ENCODE results near the gene DNAAF1. TPM values are rescaled to one million over a fixed set of nuclear protein-coding genes. Genes with fewer than 3 reads are reported as not detected.
"Not testable (repeated sequence)": the region's sequence is repeated elsewhere in the genome, so short reads cannot be mapped to it uniquely, and the experiment has no call there.

DNAAF1 gene
- polyA plus RNA-seq, 1 of the 3 experiments (the other 2 are of a cell fraction): 0.35 TPM

- CTCF ChIA-PET: not testable (repeated sequence)
- 94% methylated on average over 3 of the region's 3 CpGs for WGBS (ENCODE audit: low lambda C conversion rate)
- H4K20me1 ChIP-seq (ENCODE audit: insufficient read depth): peaks cover 57% of the 10 kb centered on the region
Observed at GRCh38 chr16:84111949-84112348, 33.2 kb upstream of the DNAAF1 start.

GRCh38 chr16:84115919-84116719 lies 29.0 kb upstream of the DNAAF1 start:
- Histone ChIP-seq H3K4me1 (ENCODE audit: control insufficient read depth in 1 of 2, insufficient read depth in 2 of 2, low read depth in 1 of 2, low read length in 1 of 2) (peaks cover 7 to 11% of the 10 kb centered on the region in 2 experiments; a peak in 3 of 4 replicates), H3K9ac (peak overlapping the region; percentile 92), H3K9me2 (no peaks in the 10 kb centered on the region), H3K4me3 (ENCODE audit: low read depth in 2 of 2, low read length in 1 of 2) (peak overlapping the region; percentile 88 to 93), H3K9me3 (no peaks in the 10 kb centered on the region), H3K27ac (ENCODE audit: low read depth in 2 of 2, low read length in 1 of 2) (peak overlapping the region; percentile 59 to 73; a peak in 3 of 4 replicates), H3K79me2 (ENCODE audit: insufficient read depth) (peaks cover 65% of the 10 kb centered on the region), H3K36me3 (replicated peaks in 1 of 2; ENCODE audit: control insufficient read depth in 1 of 2, insufficient read depth in 2 of 2, low read length in 1 of 2) (peaks cover 5% of the 10 kb centered on the region in 2 experiments), H3K4me2 (peak overlapping the region; percentile 93), H3K27me3 (ENCODE audit: insufficient read depth) (no peaks in the 10 kb centered on the region), H2AFZ (ENCODE audit: low read depth) (peak overlapping the region; percentile 78), H4K20me1 (ENCODE audit: insufficient read depth) (peaks cover 16% of the 10 kb centered on the region), H3F3A (replicated peaks; ENCODE audit: insufficient read depth) (peaks cover 2% of the 10 kb centered on the region)
- DNase-seq: no peak
- TF ChIP-seq CTCF (IDR thresholded peaks at IDR 0.05): no peak
- no peak for TF ChIP-seq TAF1 (IDR thresholded peaks at IDR 0.05; ENCODE audit: borderline replicate concordance, low read depth, low read length)
- no peak for TF ChIP-seq PBX3 (IDR thresholded peaks at IDR 0.05)
- TF ChIP-seq SIN3A (IDR thresholded peaks at IDR 0.05; ENCODE audit: borderline replicate concordance, low read depth, low read length): no peak
- TF ChIP-seq CHD2 (IDR thresholded peaks at IDR 0.05; ENCODE audit: low read length, partially characterized antibody): no peak
- TF ChIP-seq FOXJ3 (CRISPR knock-in tag; IDR thresholded peaks at IDR 0.05): no peak
- TF ChIP-seq ZBTB33 (IDR thresholded peaks at IDR 0.05; ENCODE audit: borderline replicate concordance, low read depth): no peak
- no peak for TF ChIP-seq RAD21 (IDR thresholded peaks at IDR 0.05; ENCODE audit: low read length)
- no peak for TF ChIP-seq POLR2AphosphoS5 (IDR thresholded peaks at IDR 0.05; ENCODE audit: low read depth, low read length)
- no peak for TF ChIP-seq FOSL2 (IDR thresholded peaks at IDR 0.05; ENCODE audit: borderline replicate concordance, low read depth)
- no peak for TF ChIP-seq RCOR1 (IDR thresholded peaks at IDR 0.05; ENCODE audit: low read length)
- no peak for TF ChIP-seq USF1 (IDR thresholded peaks at IDR 0.05; ENCODE audit: borderline replicate concordance, low read depth)
- no peak for TF ChIP-seq NFIC (IDR thresholded peaks at IDR 0.05; ENCODE audit: borderline replicate concordance)
- TF ChIP-seq JUND (IDR thresholded peaks at IDR 0.05): no peak
- TF ChIP-seq MAX (IDR thresholded peaks at IDR 0.05; ENCODE audit: low read depth): no peak
- no peak for TF ChIP-seq FOXM1 (IDR thresholded peaks at IDR 0.05; ENCODE audit: low read depth)
- ChIA-PET POLR2A (interaction anchor here (0.7 to 1.3 kb wide), 5 partner anchors 12 to 159 kb away, joined by 3 to 9 read pairs (median 4); partner anchors contain the start of genes DNAAF1, HSDL1 and TAF1C), CTCF (interaction anchor here (0.7 to 3.9 kb wide), 11 partner anchors 10 to 189 kb away, joined by 3 to 18 read pairs (median 5); partner anchors contain the start of gene TAF1C)
- 2% methylated on average over 22 of the region's 57 CpGs for WGBS (ENCODE audit: low lambda C conversion rate)

More at GRCh38 chr16:84111949-84112348, 33.2 kb upstream of the DNAAF1 start:
- H3K4me1 ChIP-seq (ENCODE audit: control insufficient read depth in 1 of 2, insufficient read depth in 2 of 2, low read depth in 1 of 2, low read length in 1 of 2); H3K9me2 ChIP-seq; DNase-seq; H3K9ac ChIP-seq; H3K9me3 ChIP-seq; H2AFZ ChIP-seq (ENCODE audit: low read depth); H3K4me2 ChIP-seq; H3K27me3 ChIP-seq (ENCODE audit: insufficient read depth); H3F3A ChIP-seq (replicated peaks; ENCODE audit: insufficient read depth); H3K4me3 ChIP-seq (ENCODE audit: low read depth in 2 of 2, low read length in 1 of 2); H3K27ac ChIP-seq (ENCODE audit: low read depth in 2 of 2, low read length in 1 of 2): not testable (repeated sequence)
- Histone ChIP-seq H3K79me2 (ENCODE audit: insufficient read depth) (peaks cover 96% of the 10 kb centered on the region), H3K36me3 (replicated peaks in 1 of 2; ENCODE audit: control insufficient read depth in 1 of 2, insufficient read depth in 2 of 2, low read length in 1 of 2) (peaks cover 0 to 12% of the 10 kb centered on the region in 2 experiments)
- POLR2A ChIA-PET: interaction anchor here (0.7 kb wide), 1 partner anchor 163 kb away, joined by 3 read pairs; no protein-coding TSS in a partner anchor
